Parathyroid adenoma (tissue), 2 donors: ENCODE results near the gene DAB2IP.

Experiments
- H2AFZ ChIP-seq: fragments of 300-600 bp; sonication (generic); one replicate; pipeline ENCODE4 v1.7.0; 2017; ENCODE audit warnings: antibody characterized with exemption, mild to moderate bottlenecking
- H3K27ac ChIP-seq: fragments of 300-600 bp; sonication (generic); one replicate; pipeline ENCODE4 v1.7.0; 2017
- H3K27me3 ChIP-seq: fragments of 300-600 bp; sonication (generic); one replicate; pipeline ENCODE4 v1.7.0; 2017; ENCODE audit warnings: low read length; ENCODE audit not compliant: control insufficient read depth, insufficient read depth
- H3K36me3 ChIP-seq: fragments of 300-600 bp; sonication (generic); one replicate; pipeline ENCODE4 v1.7.0; 2017; ENCODE audit warnings: low read length; ENCODE audit not compliant: control insufficient read depth, insufficient read depth
- H3K4me1 ChIP-seq: fragments of 300-600 bp; sonication (generic); one replicate; pipeline ENCODE4 v1.7.0; 2017; ENCODE audit warnings: control low read depth
- H3K4me2 ChIP-seq: fragments of 300-600 bp; sonication (generic); one replicate; pipeline ENCODE4 v1.7.0; 2017; ENCODE audit warnings: low read length
- H3K4me3 ChIP-seq: fragments of 300-600 bp; sonication (generic); one replicate; pipeline ENCODE4 v1.7.0; 2017; ENCODE audit warnings: low read depth, low read length
- H3K79me2 ChIP-seq: fragments of 300-600 bp; sonication (generic); one replicate; pipeline ENCODE4 v1.7.0; 2017; ENCODE audit warnings: control low read depth
- H3K9ac ChIP-seq: fragments of 300-600 bp; sonication (generic); one replicate; pipeline ENCODE4 v1.7.0; 2017; ENCODE audit warnings: mild to moderate bottlenecking
- H3K9me3 ChIP-seq: fragments of 300-600 bp; sonication (generic); one replicate; pipeline ENCODE4 v1.7.0; 2017; ENCODE audit warnings: low read length; ENCODE audit not compliant: control insufficient read depth
- CTCF ChIP-seq: fragments of 300-600 bp; sonication (generic); IDR thresholded peaks from one replicate; pipeline ENCODE4 v1.7.0; 2017; ENCODE audit warnings: antibody characterized with exemption, mild to moderate bottlenecking
- donor health status: primary hyperparathyroidism.

The DAB2IP gene

GRCh38 chr9:121770415-121771273 lies 119.2 kb downstream of the DAB2IP start:
- H3K4me3 ChIP-seq = no peak overlapping the region
- H3K79me2 ChIP-seq = no peaks in the 10 kb centered on the region
- H3K9ac ChIP-seq = no peak overlapping the region
- no peaks in the 10 kb centered on the region for H3K9me3 ChIP-seq
- no peak overlapping the region for H3K4me2 ChIP-seq
- H3K4me1 ChIP-seq = peaks cover 3% of the 10 kb centered on the region
- H3K27me3 ChIP-seq = no peaks in the 10 kb centered on the region
- no peak overlapping the region for H2AFZ ChIP-seq
- TF ChIP-seq CTCF = no peak
- H3K27ac ChIP-seq = no peak overlapping the region
- no peaks in the 10 kb centered on the region for H3K36me3 ChIP-seq

GRCh38 chr9:121771418-121771817 lies 120.0 kb downstream of the DAB2IP start:
- Histone ChIP-seq H3K4me3 (no peak overlapping the region), H3K9me3 (no peaks in the 10 kb centered on the region), H3K36me3 (no peaks in the 10 kb centered on the region), H3K4me1 (peaks cover 3% of the 10 kb centered on the region), H3K9ac (no peak overlapping the region), H3K27ac (no peak overlapping the region), H3K4me2 (no peak overlapping the region), H2AFZ (no peak overlapping the region), H3K27me3 (no peaks in the 10 kb centered on the region), H3K79me2 (no peaks in the 10 kb centered on the region)
- no peak for TF ChIP-seq CTCF

DNA sequence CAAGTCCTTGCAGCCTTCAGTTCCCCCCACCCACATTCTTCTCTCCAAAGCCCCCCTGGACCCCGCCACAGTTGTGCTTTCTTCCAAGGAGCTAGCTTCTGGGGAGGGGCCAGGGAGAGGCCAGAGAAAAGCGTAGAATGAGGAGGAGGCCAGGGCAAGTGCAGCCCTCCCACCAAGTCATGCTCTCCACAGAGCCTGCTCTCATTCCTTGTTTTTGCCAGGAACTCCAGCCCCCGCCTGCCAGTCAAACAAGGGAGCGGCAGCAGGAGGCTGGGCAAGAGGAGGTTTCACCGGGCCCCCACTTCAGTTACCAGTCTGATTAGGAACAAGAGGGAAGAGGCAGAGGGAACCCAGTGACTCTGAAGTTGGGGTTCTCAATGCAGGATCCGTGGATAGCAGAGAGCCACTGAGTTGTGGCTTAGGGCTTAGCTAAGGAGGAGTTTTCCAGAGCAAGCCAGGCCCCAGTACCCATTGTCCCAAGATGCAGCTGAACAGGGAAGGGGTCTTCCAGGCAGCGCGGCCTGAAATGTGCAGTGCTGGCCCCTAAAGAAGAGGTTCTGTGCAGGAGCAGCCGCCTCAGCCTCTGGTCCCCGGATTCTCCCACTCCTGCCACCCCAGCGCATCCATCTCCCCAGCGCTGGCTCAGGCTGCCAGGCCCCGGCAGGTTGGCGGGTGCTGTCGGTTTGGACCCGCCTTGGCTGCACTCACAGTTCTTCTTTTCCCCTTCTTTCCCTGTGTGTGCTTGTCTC lies 120.6 kb downstream of the DAB2IP start:
- no peaks in the 10 kb centered on the region for H3K27me3 ChIP-seq
- H3K4me3 ChIP-seq = no peak overlapping the region
- no peak overlapping the region for H3K4me2 ChIP-seq
- no peaks in the 10 kb centered on the region for H3K9me3 ChIP-seq
- TF ChIP-seq CTCF = no peak
- H3K36me3 ChIP-seq = no peaks in the 10 kb centered on the region
- H3K79me2 ChIP-seq = no peaks in the 10 kb centered on the region
- H3K9ac ChIP-seq = no peak overlapping the region
- no peaks in the 10 kb centered on the region for H3K4me1 ChIP-seq
- no peak overlapping the region for H2AFZ ChIP-seq
- H3K27ac ChIP-seq = no peak overlapping the region

DNA sequence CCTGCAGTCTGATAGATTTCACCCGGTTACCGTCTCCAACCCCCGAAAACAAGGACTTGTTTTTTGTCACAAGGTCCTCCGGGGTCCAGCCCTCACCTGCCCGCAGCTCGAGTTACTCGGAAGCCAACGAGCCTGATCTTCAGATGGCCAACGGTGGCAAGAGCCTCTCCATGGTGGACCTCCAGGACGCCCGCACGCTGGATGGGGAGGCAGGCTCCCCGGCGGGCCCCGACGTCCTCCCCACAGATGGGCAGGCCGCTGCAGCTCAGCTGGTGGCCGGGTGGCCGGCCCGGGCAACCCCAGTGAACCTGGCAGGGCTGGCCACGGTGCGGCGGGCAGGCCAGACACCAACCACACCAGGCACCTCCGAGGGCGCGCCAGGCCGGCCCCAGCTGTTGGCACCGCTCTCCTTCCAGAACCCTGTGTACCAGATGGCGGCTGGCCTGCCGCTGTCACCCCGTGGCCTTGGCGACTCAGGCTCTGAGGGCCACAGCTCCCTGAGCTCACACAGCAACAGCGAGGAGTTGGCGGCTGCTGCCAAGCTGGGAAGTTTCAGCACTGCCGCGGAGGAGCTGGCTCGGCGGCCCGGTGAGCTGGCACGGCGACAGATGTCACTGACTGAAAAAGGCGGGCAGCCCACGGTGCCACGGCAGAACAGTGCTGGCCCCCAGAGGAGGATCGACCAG lies 121.3 kb downstream of the DAB2IP start:
- Histone ChIP-seq H3K4me2 (no peak overlapping the region), H3K27ac (no peak overlapping the region), H3K36me3 (no peaks in the 10 kb centered on the region), H3K79me2 (no peaks in the 10 kb centered on the region), H3K4me1 (no peaks in the 10 kb centered on the region), H3K9me3 (no peaks in the 10 kb centered on the region), H2AFZ (no peak overlapping the region), H3K27me3 (no peaks in the 10 kb centered on the region), H3K9ac (no peak overlapping the region), H3K4me3 (no peak overlapping the region)
- no peak for TF ChIP-seq CTCF
